ENCODE results near the gene ALS2CL. TPM values are rescaled to one million over a fixed set of nuclear protein-coding genes. Genes with fewer than 3 reads are reported as not detected.

The ALS2CL gene
- total RNA-seq, 2 experiments from 2014 or later = 5.1 TPM

GRCh38 chr3:46670000-46670890 lies 23.2 kb downstream of the ALS2CL start:
- no peak overlapping the region for H3K4me3 Mint-ChIP-seq
- no peak for DNase-seq
- H3K27ac Mint-ChIP-seq = no peak overlapping the region

GRCh38 chr3:46669191-46669999 lies 24.1 kb downstream of the ALS2CL start:
- intact Hi-C loops (cut with micrococcal nuclease) = no loop called here
- Mint-ChIP-seq H3K27ac (no peak overlapping the region), H3K4me1 (ENCODE audit: low read depth) (no peaks in the 10 kb centered on the region), H3K36me3 (ENCODE audit: low read depth) (peaks cover 5% of the 10 kb centered on the region), H3K4me3 (no peak overlapping the region), H3K27me3 (ENCODE audit: low read depth) (no peaks in the 10 kb centered on the region), H3K9me3 (no peaks in the 10 kb centered on the region)
- no peak for DNase-seq
- CTCF ChIA-PET = no interaction called here

More at GRCh38 chr3:46670000-46670890, 23.2 kb downstream of the ALS2CL start:
- H3K4me1 Mint-ChIP-seq (ENCODE audit: low read depth) = no peaks in the 10 kb centered on the region
- H3K27me3 Mint-ChIP-seq (ENCODE audit: low read depth) = no peaks in the 10 kb centered on the region
- H3K9me3 Mint-ChIP-seq = no peaks in the 10 kb centered on the region
- intact Hi-C loops (cut with micrococcal nuclease) = no loop called here
- peaks cover 6% of the 10 kb centered on the region for H3K36me3 Mint-ChIP-seq (ENCODE audit: low read depth)
- CTCF ChIA-PET = interaction anchor here (0.6 to 2.0 kb wide), 3 partner anchors 160 to 976 kb away, joined by 3 to 5 read pairs (median 5); no protein-coding TSS in a partner anchor

- no peak overlapping the region for H3K27ac Mint-ChIP-seq
- no peaks in the 10 kb centered on the region for H3K4me1 Mint-ChIP-seq (ENCODE audit: low read depth)
- H3K4me3 Mint-ChIP-seq = no peak overlapping the region
Measured at GRCh38 chr3:46668591-46668990, 24.9 kb downstream of the ALS2CL start.

GRCh38 chr3:46668116-46668515 lies 25.4 kb downstream of the ALS2CL start:
- Mint-ChIP-seq H3K27ac (no peak overlapping the region), H3K9me3 (no peaks in the 10 kb centered on the region), H3K4me3 (no peak overlapping the region), H3K36me3 (ENCODE audit: low read depth) (no peaks in the 10 kb centered on the region), H3K4me1 (ENCODE audit: low read depth) (no peaks in the 10 kb centered on the region), H3K27me3 (ENCODE audit: low read depth) (no peaks in the 10 kb centered on the region)
- CTCF ChIA-PET = no interaction called here
- intact Hi-C loops (cut with micrococcal nuclease) = no loop called here
- no peak for DNase-seq

More at GRCh38 chr3:46668591-46668990, 24.9 kb downstream of the ALS2CL start:
- CTCF ChIA-PET = no interaction called here
- Mint-ChIP-seq H3K9me3 (no peaks in the 10 kb centered on the region), H3K36me3 (ENCODE audit: low read depth) (peaks cover 2% of the 10 kb centered on the region), H3K27me3 (ENCODE audit: low read depth) (no peaks in the 10 kb centered on the region)
- DNase-seq = no peak
- intact Hi-C loops (cut with micrococcal nuclease) = no loop called here

- no peak overlapping the region for H3K4me3 Mint-ChIP-seq
- intact Hi-C loops (cut with micrococcal nuclease) = no loop called here
- DNase-seq = no peak
- H3K27ac Mint-ChIP-seq = no peak overlapping the region
- H3K36me3 Mint-ChIP-seq (ENCODE audit: low read depth) = no peaks in the 10 kb centered on the region
- no peaks in the 10 kb centered on the region for H3K9me3 Mint-ChIP-seq
- H3K4me1 Mint-ChIP-seq (ENCODE audit: low read depth) = no peaks in the 10 kb centered on the region
- CTCF ChIA-PET = no interaction called here
- no peaks in the 10 kb centered on the region for H3K27me3 Mint-ChIP-seq (ENCODE audit: low read depth)
Measured at GRCh38 chr3:46667657-46668056, 25.8 kb downstream of the ALS2CL start.

- H3K4me1 Mint-ChIP-seq (ENCODE audit: low read depth) = no peaks in the 10 kb centered on the region
- H3K9me3 Mint-ChIP-seq = no peaks in the 10 kb centered on the region
- DNase-seq = no peak
- H3K27ac Mint-ChIP-seq = no peak overlapping the region
- H3K36me3 Mint-ChIP-seq (ENCODE audit: low read depth) = no peaks in the 10 kb centered on the region
- CTCF ChIA-PET = no interaction called here
- no peaks in the 10 kb centered on the region for H3K27me3 Mint-ChIP-seq (ENCODE audit: low read depth)
- intact Hi-C loops (cut with micrococcal nuclease) = no loop called here
- H3K4me3 Mint-ChIP-seq = no peak overlapping the region
Measured at GRCh38 chr3:46667061-46667621, 26.3 kb downstream of the ALS2CL start.

- Mint-ChIP-seq H3K27me3 (ENCODE audit: low read depth) (no peaks in the 10 kb centered on the region), H3K9me3 (no peaks in the 10 kb centered on the region), H3K4me1 (ENCODE audit: low read depth) (no peaks in the 10 kb centered on the region), H3K36me3 (ENCODE audit: low read depth) (no peaks in the 10 kb centered on the region), H3K4me3 (no peak overlapping the region), H3K27ac (no peak overlapping the region)
- DNase-seq = no peak
- intact Hi-C loops (cut with micrococcal nuclease) = no loop called here
- CTCF ChIA-PET = no interaction called here
Measured at GRCh38 chr3:46666453-46666845, 27.0 kb downstream of the ALS2CL start.

- Mint-ChIP-seq H3K27me3 (ENCODE audit: low read depth) (no peaks in the 10 kb centered on the region), H3K4me3 (no peak overlapping the region), H3K27ac (no peak overlapping the region), H3K9me3 (no peaks in the 10 kb centered on the region), H3K36me3 (ENCODE audit: low read depth) (no peaks in the 10 kb centered on the region), H3K4me1 (ENCODE audit: low read depth) (no peaks in the 10 kb centered on the region)
- CTCF ChIA-PET = no interaction called here
- intact Hi-C loops (cut with micrococcal nuclease) = no loop called here
- DNase-seq = no peak
Measured at GRCh38 chr3:46665763-46666452, 27.6 kb downstream of the ALS2CL start.

- no peak overlapping the region for H3K27ac Mint-ChIP-seq
- no peak overlapping the region for H3K4me3 Mint-ChIP-seq
- intact Hi-C loops (cut with micrococcal nuclease) = no loop called here
- CTCF ChIA-PET = interaction anchor here (1.4 kb wide), 1 partner anchor 35 kb away, joined by 4 read pairs; no protein-coding TSS in a partner anchor
- H3K36me3 Mint-ChIP-seq (ENCODE audit: low read depth) = no peaks in the 10 kb centered on the region
- no peak for DNase-seq
- H3K27me3 Mint-ChIP-seq (ENCODE audit: low read depth) = no peaks in the 10 kb centered on the region
- H3K4me1 Mint-ChIP-seq (ENCODE audit: low read depth) = no peaks in the 10 kb centered on the region
- no peaks in the 10 kb centered on the region for H3K9me3 Mint-ChIP-seq
Measured at GRCh38 chr3:46664971-46665762, 28.3 kb downstream of the ALS2CL start.

GRCh38 chr3:46664188-46664970 lies 29.1 kb downstream of the ALS2CL start:
- CTCF ChIA-PET = interaction anchor here (1.4 kb wide), 1 partner anchor 35 kb away, joined by 4 read pairs; no protein-coding TSS in a partner anchor
- Mint-ChIP-seq H3K27ac (no peak overlapping the region), H3K27me3 (ENCODE audit: low read depth) (no peaks in the 10 kb centered on the region)

More at GRCh38 chr3:46664188-46664970, 29.1 kb downstream of the ALS2CL start:
- H3K4me1 Mint-ChIP-seq (ENCODE audit: low read depth) = no peaks in the 10 kb centered on the region
- intact Hi-C loops (cut with micrococcal nuclease) = no loop called here
- H3K36me3 Mint-ChIP-seq (ENCODE audit: low read depth) = no peaks in the 10 kb centered on the region
- no peaks in the 10 kb centered on the region for H3K9me3 Mint-ChIP-seq
- H3K4me3 Mint-ChIP-seq = no peak overlapping the region
- no peak for DNase-seq
